ENCODE results near the gene TMEM108.

GRCh38 chr3:133115176-133115575, 77.0 kb downstream of the TMEM108 start:
- TF ChIP-seq, protein P1, sequence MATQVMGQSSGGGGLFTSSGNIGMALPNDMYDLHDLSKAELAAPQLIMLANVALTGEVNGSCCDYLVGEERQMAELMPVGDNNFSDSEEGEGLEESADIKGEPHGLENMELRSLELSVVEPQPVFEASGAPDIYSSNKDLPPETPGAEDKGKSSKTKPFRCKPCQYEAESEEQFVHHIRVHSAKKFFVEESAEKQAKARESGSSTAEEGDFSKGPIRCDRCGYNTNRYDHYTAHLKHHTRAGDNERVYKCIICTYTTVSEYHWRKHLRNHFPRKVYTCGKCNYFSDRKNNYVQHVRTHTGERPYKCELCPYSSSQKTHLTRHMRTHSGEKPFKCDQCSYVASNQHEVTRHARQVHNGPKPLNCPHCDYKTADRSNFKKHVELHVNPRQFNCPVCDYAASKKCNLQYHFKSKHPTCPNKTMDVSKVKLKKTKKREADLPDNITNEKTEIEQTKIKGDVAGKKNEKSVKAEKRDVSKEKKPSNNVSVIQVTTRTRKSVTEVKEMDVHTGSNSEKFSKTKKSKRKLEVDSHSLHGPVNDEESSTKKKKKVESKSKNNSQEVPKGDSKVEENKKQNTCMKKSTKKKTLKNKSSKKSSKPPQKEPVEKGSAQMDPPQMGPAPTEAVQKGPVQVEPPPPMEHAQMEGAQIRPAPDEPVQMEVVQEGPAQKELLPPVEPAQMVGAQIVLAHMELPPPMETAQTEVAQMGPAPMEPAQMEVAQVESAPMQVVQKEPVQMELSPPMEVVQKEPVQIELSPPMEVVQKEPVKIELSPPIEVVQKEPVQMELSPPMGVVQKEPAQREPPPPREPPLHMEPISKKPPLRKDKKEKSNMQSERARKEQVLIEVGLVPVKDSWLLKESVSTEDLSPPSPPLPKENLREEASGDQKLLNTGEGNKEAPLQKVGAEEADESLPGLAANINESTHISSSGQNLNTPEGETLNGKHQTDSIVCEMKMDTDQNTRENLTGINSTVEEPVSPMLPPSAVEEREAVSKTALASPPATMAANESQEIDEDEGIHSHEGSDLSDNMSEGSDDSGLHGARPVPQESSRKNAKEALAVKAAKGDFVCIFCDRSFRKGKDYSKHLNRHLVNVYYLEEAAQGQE (IDR thresholded peaks at IDR 0.05; ENCODE audit: unreplicated experiment), result no peak
- TF ChIP-seq, protein P2, sequence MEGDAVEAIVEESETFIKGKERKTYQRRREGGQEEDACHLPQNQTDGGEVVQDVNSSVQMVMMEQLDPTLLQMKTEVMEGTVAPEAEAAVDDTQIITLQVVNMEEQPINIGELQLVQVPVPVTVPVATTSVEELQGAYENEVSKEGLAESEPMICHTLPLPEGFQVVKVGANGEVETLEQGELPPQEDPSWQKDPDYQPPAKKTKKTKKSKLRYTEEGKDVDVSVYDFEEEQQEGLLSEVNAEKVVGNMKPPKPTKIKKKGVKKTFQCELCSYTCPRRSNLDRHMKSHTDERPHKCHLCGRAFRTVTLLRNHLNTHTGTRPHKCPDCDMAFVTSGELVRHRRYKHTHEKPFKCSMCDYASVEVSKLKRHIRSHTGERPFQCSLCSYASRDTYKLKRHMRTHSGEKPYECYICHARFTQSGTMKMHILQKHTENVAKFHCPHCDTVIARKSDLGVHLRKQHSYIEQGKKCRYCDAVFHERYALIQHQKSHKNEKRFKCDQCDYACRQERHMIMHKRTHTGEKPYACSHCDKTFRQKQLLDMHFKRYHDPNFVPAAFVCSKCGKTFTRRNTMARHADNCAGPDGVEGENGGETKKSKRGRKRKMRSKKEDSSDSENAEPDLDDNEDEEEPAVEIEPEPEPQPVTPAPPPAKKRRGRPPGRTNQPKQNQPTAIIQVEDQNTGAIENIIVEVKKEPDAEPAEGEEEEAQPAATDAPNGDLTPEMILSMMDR (conservative IDR thresholded peaks at IDR 0.05; ENCODE audit: low read depth in 2 of 2), result no peak
- TF ChIP-seq EZH2phosphoT487 (IDR thresholded peaks at IDR 0.05; ENCODE audit: unreplicated experiment), result no peak
- TF ChIP-seq POLR2AphosphoS5 (IDR thresholded peaks at IDR 0.05; ENCODE audit: low read depth), result no peak
- TF ChIP-seq EZH2 (IDR thresholded peaks at IDR 0.05; ENCODE audit: low read depth, unreplicated experiment), result no peak
- TF ChIP-seq CREB1 (CRISPR knock-in tag; IDR thresholded peaks at IDR 0.05; ENCODE audit: low read depth), result no peak
- no peak for TF ChIP-seq ZNF462 (CRISPR knock-in tag; IDR thresholded peaks at IDR 0.05)
